Endothelial cell of umbilical vein (primary cell): ENCODE data around the gene MGAT5. TPM values are rescaled to one million over a fixed set of nuclear protein-coding genes. Genes with fewer than 3 reads are reported as not detected.

Source experiments
- BruUV-seq: library from RNA; stranded (reverse); fragments of 400-500 nt; replicated peaks from 2 replicates; lab custom pipeline; 2021; lab: Mats Ljungman, UMichigan
- CTCF ChIA-PET: fragments of 300-600, 350-600 bp; sonication (Branson Sonifier 250); formaldehyde crosslinking; loops from one replicate; lab custom pipeline; 2021; ENCODE audit warnings: antibody characterized with exemption, inconsistent platforms; lab: Charles Lee
- POLR2A ChIA-PET: fragments of 300-600, 350-600 bp; sonication (Branson Sonifier 250); formaldehyde crosslinking; loops from one replicate; lab custom pipeline; 2021; ENCODE audit warnings: antibody characterized with exemption, inconsistent platforms; lab: Charles Lee
- DNase-seq: peaks from one replicate; pipeline ENCODE4 v3.0.0-alpha.2; 2011; ENCODE audit warnings: low read depth, low spot score
- FAIRE-seq: peaks from 2 replicates; lab custom pipeline; 2011; peaks lifted over from hg19 to GRCh38; lab: Jason Lieb, UNC
- H2AFZ ChIP-seq: 2 replicates; pipeline ENCODE4 v1.6.0; 2012; ENCODE audit warnings: low read depth, low read length, control low read depth, inconsistent platforms
- H3K27ac ChIP-seq: 2 replicates; pipeline ENCODE4 v1.5.1; 2011; ENCODE audit warnings: low read depth, mild to moderate bottlenecking, control low read depth, low read length, moderate library complexity; ENCODE audit not compliant: insufficient read depth
- H3K27me3 ChIP-seq, 2 experiments: 2 replicates each; pipeline versions ENCODE4 v1.6.0 to v1.6.1; 2011; ENCODE audit warnings: low read length in 2 of 2, mixed read lengths in 1 of 2; ENCODE audit not compliant: control insufficient read depth in 2 of 2, insufficient read depth in 2 of 2
- H3K36me3 ChIP-seq, 2 experiments: 2 replicates in 1 of 2; 3 replicates in 1 of 2; pipeline ENCODE4 v1.5.1; 2011; ENCODE audit warnings: low read length in 2 of 2, mild to moderate bottlenecking in 1 of 2, moderate library complexity in 1 of 2; ENCODE audit not compliant: control insufficient read depth in 2 of 2, insufficient read depth in 2 of 2; ENCODE audit errors: extremely low read depth in 1 of 2
- H3K4me1 ChIP-seq: 3 replicates; pipeline ENCODE4 v1.5.1; 2011; ENCODE audit warnings: mild to moderate bottlenecking, low read length; ENCODE audit not compliant: control insufficient read depth, insufficient read depth; ENCODE audit errors: extremely low read depth
- H3K4me2 ChIP-seq: 2 replicates; pipeline ENCODE4 v1.6.1; 2011; ENCODE audit warnings: low read length, control low read depth, mixed read lengths; ENCODE audit not compliant: insufficient read depth
- H3K4me3 ChIP-seq, 3 experiments: fragments of 200-600 bp in 1 of 3; sonication (generic), shearing (Covaris generic) in 1 of 3; replicated peaks in 1 of 3; 2 replicates each; pipeline ENCODE4 v1.5.1; 2011 to 2016; ENCODE audit warnings: control low read depth in 3 of 3, low read length in 3 of 3, mild to moderate bottlenecking in 2 of 3, inconsistent platforms in 1 of 3, low read depth in 1 of 3, moderate library complexity in 1 of 3; ENCODE audit not compliant: insufficient read depth in 1 of 3
- H3K79me2 ChIP-seq: 2 replicates; pipeline ENCODE4 v1.6.0; 2012; ENCODE audit warnings: low read length, inconsistent platforms; ENCODE audit not compliant: control insufficient read depth, insufficient read depth
- H3K9ac ChIP-seq: replicated peaks from 2 replicates; pipeline ENCODE3; 2011; ENCODE audit warnings: low read length, control low read depth; ENCODE audit not compliant: insufficient read depth; ENCODE audit errors: extremely low read depth
- H3K9me1 ChIP-seq: replicated peaks from 3 replicates; pipeline ENCODE4 v1.6.0; 2011; ENCODE audit warnings: mild to moderate bottlenecking, low read length; ENCODE audit not compliant: control insufficient read depth, insufficient read depth; ENCODE audit errors: extremely low read depth
- H3K9me3 ChIP-seq: replicated peaks from 2 replicates; pipeline ENCODE4 v1.5.1; 2012; ENCODE audit warnings: low read length, inconsistent platforms; ENCODE audit not compliant: control insufficient read depth, insufficient read depth
- H4K20me1 ChIP-seq: replicated peaks from 2 replicates; pipeline ENCODE3; 2011; ENCODE audit warnings: mild to moderate bottlenecking, low read length; ENCODE audit not compliant: control insufficient read depth, insufficient read depth; ENCODE audit errors: extremely low read depth
- CTCF ChIP-seq, 2 donors: IDR thresholded peaks; 1 replicate in 1 of 2; 2 replicates in 1 of 2; pipeline ENCODE4 v1.5.1; 2011; ENCODE audit warnings: low read length in 2 of 2, mild to moderate bottlenecking in 2 of 2, moderate library complexity in 2 of 2, control low read depth in 1 of 2, inconsistent platforms in 1 of 2, low read depth in 1 of 2; ENCODE audit not compliant: insufficient read depth in 1 of 2; ENCODE audit errors: extremely low read depth in 1 of 2
- EZH2 ChIP-seq: IDR thresholded peaks from 2 replicates; pipeline ENCODE4 v1.6.1; 2012; ENCODE audit warnings: borderline replicate concordance, low read depth, mild to moderate bottlenecking, moderate library complexity, low read length, inconsistent platforms; ENCODE audit not compliant: severe bottlenecking
- FOS ChIP-seq: IDR thresholded peaks from 2 replicates; pipeline ENCODE4 v1.6.1; 2011; ENCODE audit warnings: mild to moderate bottlenecking, low read length, moderate library complexity, borderline replicate concordance; ENCODE audit not compliant: insufficient read depth
- GATA2 ChIP-seq: IDR thresholded peaks from 2 replicates; pipeline ENCODE4 v1.7.0; 2011; ENCODE audit warnings: low read depth, mild to moderate bottlenecking, moderate library complexity, mixed read lengths, low read length; ENCODE audit not compliant: insufficient read length, insufficient read depth
- JUN ChIP-seq: IDR thresholded peaks from 2 replicates; pipeline ENCODE4 v1.6.1; 2011; ENCODE audit warnings: borderline replicate concordance, low read depth; ENCODE audit not compliant: insufficient read length, insufficient read depth
- MAX ChIP-seq: IDR thresholded peaks from 2 replicates; pipeline ENCODE4 v1.6.1; 2011; ENCODE audit not compliant: insufficient read depth, insufficient read length
- MYC ChIP-seq: IDR thresholded peaks from one replicate; pipeline ENCODE4 v1.6.1; 2011; ENCODE audit warnings: mild to moderate bottlenecking, low read depth, low read length
- POLR2A ChIP-seq: IDR thresholded peaks from 2 replicates; pipeline ENCODE4 v1.6.1; 2012; ENCODE audit warnings: low read depth, mild to moderate bottlenecking, control low read depth, low read length
- POLR2AphosphoS5 ChIP-seq: IDR thresholded peaks from 2 replicates; pipeline ENCODE4 v1.6.1; 2012; ENCODE audit warnings: low read depth, mild to moderate bottlenecking, control low read depth, low read length, moderate library complexity; ENCODE audit not compliant: insufficient read depth
- dilution Hi-C: fragments of 300-500 bp; cut with MboI; formaldehyde crosslinking; loops from one replicate; pipeline ENCODE4 v1.15.0; 2019; ENCODE audit warnings: low sequenced_read_pairs; ENCODE audit not compliant: extremely low pct_ligation_motif_present
- intact Hi-C: fragments of 100-400 bp; cut with micrococcal nuclease; formaldehyde crosslinking; loops from one replicate; pipeline ENCODE4 v1.10.0; 2022
- polyA plus RNA-seq, 4 experiments: library from polyadenylated mRNA; depleted of rRNA in 3 of 4; stranded (reverse) in 3 of 4; unstranded in 1 of 4; fragments of >200 nt; gene quantifications; 2 replicates each; pipeline versions ENCODE4 v1.2.1 to v1.2.3, GENCODE V29; 2011 to 2012; ENCODE audit warnings: missing spikeins in 1 of 4
- total RNA-seq: library from RNA; stranded (reverse); gene quantifications from 2 replicates; pipeline ENCODE4 v1.2.3, GENCODE V29; 2021

The MGAT5 gene
- total and polyA plus RNA-seq, 2 donors (not counting 3 experiments of a cell fraction or from before 2014, with no cell fraction given), result 17.7 to 84.1 TPM

GRCh38 chr2:134252092-134252750, 1.7 kb upstream of the MGAT5 start:
- no peak for TF ChIP-seq POLR2A
- TF ChIP-seq JUN, result no peak
- no peak for TF ChIP-seq MYC
- no peak for TF ChIP-seq FOS
- TF ChIP-seq GATA2, result no peak
- TF ChIP-seq POLR2AphosphoS5, result no peak
- no peak for TF ChIP-seq CTCF (IDR thresholded peaks at IDR 0.05; ENCODE audit: extremely low read depth in 1 of 2, insufficient read depth in 1 of 2, low read depth in 1 of 2, low read length in 2 of 2)
- TF ChIP-seq MAX, result no peak
- TF ChIP-seq EZH2, result no peak
- peaks cover 9% of the 10 kb centered on the region for H3K79me2 ChIP-seq
- dilution Hi-C loops (no loop called here), intact Hi-C loops (no loop called here)
- ChIA-PET CTCF (interaction anchor here (0.8 to 2.9 kb wide), 2 partner anchors 9 to 199 kb away, joined by 3 to 10 read pairs; no protein-coding TSS in a partner anchor), POLR2A (no interaction called here)
- DNase-seq, result no peak
- no peak overlapping the region for H3K4me2 ChIP-seq
- no peaks in the 10 kb centered on the region for H3K36me3 ChIP-seq
- no peak overlapping the region for H3K9ac ChIP-seq
- no peak for FAIRE-seq
- H4K20me1 ChIP-seq, result no peaks in the 10 kb centered on the region
- no TSS peak for BruUV-seq
- no peak overlapping the region for H3K27ac ChIP-seq
- peaks cover 16% of the 10 kb centered on the region for H3K4me1 ChIP-seq
- H3K4me3 ChIP-seq, result no peak overlapping the region
- H3K9me1 ChIP-seq, result no peaks in the 10 kb centered on the region
- no peak overlapping the region for H2AFZ ChIP-seq
- H3K27me3 ChIP-seq, result no peaks in the 10 kb centered on the region
- H3K9me3 ChIP-seq, result no peaks in the 10 kb centered on the region
